K562 (cell line): ENCODE data around the gene CENPN. TPM values are rescaled to one million over a fixed set of nuclear protein-coding genes. Genes with fewer than 3 reads are reported as not detected.
A peak's percentile ranks its signal among the peaks of the same experiment; 100 is the strongest.

Experiments
- CEBPB ChIP-seq: fragments of 450-650 bp; IDR thresholded peaks from 2 replicates; pipeline ENCODE4 v1.6.1; 2016; ENCODE audit warnings: missing genetic modification characterization, missing compliant biosample characterization
- CHAMP1 ChIP-seq: fragments of 450-650 bp; IDR thresholded peaks from 2 replicates; pipeline ENCODE4 v1.6.1; 2016; ENCODE audit warnings: mild to moderate bottlenecking
- DDX20 ChIP-seq: fragments of 450-650 bp; IDR thresholded peaks from 2 replicates; pipeline ENCODE4 v1.6.1; 2016; ENCODE audit warnings: missing genetic modification characterization, low read depth, mild to moderate bottlenecking, missing compliant biosample characterization, moderate library complexity
- DNMT1 ChIP-seq: fragments of 450-650 bp; IDR thresholded peaks from 2 replicates; pipeline ENCODE4 v1.6.1; 2016; ENCODE audit warnings: antibody characterized with exemption, mild to moderate bottlenecking
- E2F4 ChIP-seq: sonication (generic); formaldehyde crosslinking; IDR thresholded peaks from 2 replicates; pipeline ENCODE4 v1.8.0; 2022; ENCODE audit warnings: mild to moderate bottlenecking, low read depth, missing genetic modification reagents
- ELF2 ChIP-seq: fragments of 250-450 bp; sonication (Bioruptor Pico); IDR thresholded peaks from 2 replicates; pipeline ENCODE4 v1.5.0; 2021; ENCODE audit warnings: mild to moderate bottlenecking
- FUS ChIP-seq: fragments of 200-400 bp; formaldehyde crosslinking; optimal IDR thresholded peaks from 2 replicates; pipeline ENCODE3; 2017; ENCODE audit warnings: low read depth, low read length
- MNT ChIP-seq, 2 experiments: fragments of 450-650 bp; conservative IDR thresholded peaks; 2 replicates each; pipeline ENCODE4 v1.6.1; 2017; ENCODE audit warnings: mild to moderate bottlenecking in 2 of 2, moderate library complexity in 2 of 2
- NCOA4 ChIP-seq: fragments of 450-650 bp; IDR thresholded peaks from 2 replicates; pipeline ENCODE4 v1.6.1; 2018; ENCODE audit warnings: mild to moderate bottlenecking; ENCODE audit not compliant: partially characterized antibody
- PTTG1 ChIP-seq: fragments of 450-650 bp; IDR thresholded peaks from 2 replicates; pipeline ENCODE4 v1.6.1; 2016; ENCODE audit warnings: low read depth, mild to moderate bottlenecking, missing genetic modification characterization, missing compliant biosample characterization
- PURB ChIP-seq: sonication (generic); formaldehyde crosslinking; IDR thresholded peaks from 2 replicates; pipeline ENCODE4 v1.9.0; 2021; ENCODE audit warnings: low read depth, mild to moderate bottlenecking, missing genetic modification reagents
- RBM22 ChIP-seq: fragments of 200-400 bp; formaldehyde crosslinking; IDR thresholded peaks from 2 replicates; pipeline ENCODE4 v1.6.1; 2018; ENCODE audit warnings: low read length, low read depth; ENCODE audit not compliant: poor library complexity, severe bottlenecking
- RHOXF2B ChIP-seq: fragments of 250-450 bp; sonication (Bioruptor Pico); conservative IDR thresholded peaks from 2 replicates; pipeline ENCODE4 v1.5.1; 2021
- SRF ChIP-seq, 2 experiments: fragments of 250-450, 450-650 bp in 1 of 2; sonication (Bioruptor Pico) in 1 of 2; sonication (generic) in 1 of 2; formaldehyde crosslinking; IDR thresholded peaks; 2 replicates each; pipeline versions ENCODE4 v1.5.0 to v1.5.1; 2020 to 2022; ENCODE audit warnings: mild to moderate bottlenecking in 1 of 2, missing genetic modification reagents in 1 of 2
- TAF1 ChIP-seq: IDR thresholded peaks from 2 replicates; pipeline ENCODE4 v1.6.1; 2011; ENCODE audit warnings: mild to moderate bottlenecking, low read length, moderate library complexity; ENCODE audit not compliant: insufficient read depth, control insufficient read depth, severe bottlenecking; ENCODE audit errors: extremely low read depth
- ZBTB26 ChIP-seq: fragments of 450-650 bp; formaldehyde crosslinking; IDR thresholded peaks from 2 replicates; pipeline ENCODE4 v1.4.0; 2022; ENCODE audit warnings: missing genetic modification characterization
- ZFP36 ChIP-seq: fragments of 150-350 bp; IDR thresholded peaks from 2 replicates; pipeline ENCODE4 v1.6.1; 2018; ENCODE audit warnings: low read length, low read depth; ENCODE audit not compliant: partially characterized antibody
- ZNF124 ChIP-seq: sonication (generic); formaldehyde crosslinking; IDR thresholded peaks from 2 replicates; pipeline ENCODE4 v1.8.1; 2022; ENCODE audit warnings: missing genetic modification reagents
- ZNF830 ChIP-seq: fragments of 250-450 bp; sonication (Bioruptor Pico); IDR thresholded peaks from 2 replicates; pipeline ENCODE4 v1.5.0; 2021; ENCODE audit warnings: mild to moderate bottlenecking
- polyA plus RNA-seq, 8 experiments: library from polyadenylated mRNA; depleted of rRNA in 4 of 8; stranded (reverse) in 5 of 8; unstranded in 3 of 8; fragments of >200 nt; fragmentation: Nextera tagmentation in 2 of 8; fragmentation: Illumina TruSeq in 1 of 8; extraction: Ambion mirVana in 2 of 8; extraction: Trizol in 1 of 8; gene quantifications; 2 replicates each; pipeline versions ENCODE4 v1.2.1 to v1.2.3, GENCODE V29; 2011 to 2014; ENCODE audit warnings: inconsistent platforms in 1 of 8, missing spikeins in 1 of 8
- total RNA-seq, 7 experiments: library from RNA; depleted of rRNA in 6 of 7; stranded (reverse); fragments of >200 nt in 6 of 7; fragmentation: Illumina TruSeq in 2 of 7; extraction: Trizol in 2 of 7; gene quantifications; 2 replicates each; pipeline versions ENCODE4 v1.2.1 to v1.2.3, GENCODE V29; 2011 to 2021; ENCODE audit warnings: low replicate concordance in 1 of 7
- TF ChIP-seq, protein P1 (sequence below): IDR thresholded peaks from 2 replicates; pipeline ENCODE4 v1.6.1; 2012; ENCODE audit warnings: low read depth, low read length, improper control_type of control experiment, borderline replicate concordance

CENPN gene
- total and polyA plus RNA-seq, 9 of the 15 experiments (the other 6 are each of a cell fraction or from before 2014, with no cell fraction given), result 92.3 to 384 (median 140) TPM

DNA sequence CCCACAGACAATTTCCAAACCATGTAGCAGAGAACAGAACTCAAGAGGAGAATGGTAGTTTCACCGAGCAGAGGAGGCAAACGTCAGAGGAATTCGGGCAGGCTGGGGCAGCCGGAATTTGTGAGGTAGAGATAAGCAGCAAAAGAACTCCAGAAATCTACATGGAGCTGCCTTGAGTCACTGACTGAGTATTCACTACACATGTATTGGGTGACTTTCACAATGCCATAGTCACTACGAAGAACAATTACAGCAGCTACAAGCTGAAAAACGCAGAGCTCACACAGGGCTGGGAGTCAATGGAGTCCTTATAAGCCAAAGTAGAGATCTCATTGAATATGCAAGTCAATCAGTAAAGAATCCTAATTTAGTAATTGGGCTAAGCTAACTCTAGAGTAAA, 13.7 kb upstream of the CENPN start (continued):
- TF ChIP-seq PTTG1 (tag) (no peak), MNT (conservative IDR thresholded peaks at IDR 0.05) (peak in 1 of 2 experiments; percentile 63; a peak in 3 of 4 replicates), CEBPB (tag) (peak; percentile 84), FUS (no peak), DDX20 (no peak), NCOA4 (no peak), TAF1 (no peak), ZFP36 (no peak), CHAMP1 (no peak), ZNF124 (no peak), ZNF830 (CRISPR knock-in tag) (no peak), ELF2 (CRISPR knock-in tag) (0 out of 2 replicates have a peak, but pooled peaks have one; percentile 26), DNMT1 (no peak), E2F4 (no peak), ZBTB26 (CRISPR knock-in tag) (no peak), RBM22 (no peak), SRF (CRISPR knock-in tag; IDR thresholded peaks at IDR 0.05) (no peak), PURB (no peak), RHOXF2B (no peak)
- TF ChIP-seq, protein P1, sequence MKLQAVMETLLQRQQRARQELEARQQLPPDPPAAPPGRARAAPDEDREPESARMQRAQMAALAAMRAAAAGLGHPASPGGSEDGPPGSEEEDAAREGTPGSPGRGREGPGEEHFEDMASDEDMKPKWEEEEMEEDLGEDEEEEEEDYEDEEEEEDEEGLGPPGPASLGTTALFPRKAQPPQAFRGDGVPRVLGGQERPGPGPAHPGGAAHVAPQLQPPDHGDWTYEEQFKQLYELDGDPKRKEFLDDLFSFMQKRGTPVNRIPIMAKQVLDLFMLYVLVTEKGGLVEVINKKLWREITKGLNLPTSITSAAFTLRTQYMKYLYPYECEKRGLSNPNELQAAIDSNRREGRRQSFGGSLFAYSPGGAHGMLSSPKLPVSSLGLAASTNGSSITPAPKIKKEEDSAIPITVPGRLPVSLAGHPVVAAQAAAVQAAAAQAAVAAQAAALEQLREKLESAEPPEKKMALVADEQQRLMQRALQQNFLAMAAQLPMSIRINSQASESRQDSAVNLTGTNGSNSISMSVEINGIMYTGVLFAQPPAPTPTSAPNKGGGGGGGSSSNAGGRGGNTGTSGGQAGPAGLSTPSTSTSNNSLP, result 0 out of 2 replicates have a peak, but pooled peaks have one; percentile 62
